GM12872 (cell line): ENCODE measurements around the gene TMEM219.

Experiments used
- TF ChIP-seq, protein P1 (sequence below): IDR thresholded peaks from 3 replicates; pipeline ENCODE4 v1.5.1; 2011; ENCODE audit warnings: low read depth, mild to moderate bottlenecking, low read length, moderate library complexity; ENCODE audit not compliant: insufficient read depth

Gene TMEM219

GRCh38 chr16:29995911-29996765 is 34.3 kb downstream of the TMEM219 start, which contains the start of gene INO80E:
Gene INO80E (plus strand): TSS chr16:29996241. CDS start chr16:29996311, 70 bp downstream.
- TF ChIP-seq, protein P1, sequence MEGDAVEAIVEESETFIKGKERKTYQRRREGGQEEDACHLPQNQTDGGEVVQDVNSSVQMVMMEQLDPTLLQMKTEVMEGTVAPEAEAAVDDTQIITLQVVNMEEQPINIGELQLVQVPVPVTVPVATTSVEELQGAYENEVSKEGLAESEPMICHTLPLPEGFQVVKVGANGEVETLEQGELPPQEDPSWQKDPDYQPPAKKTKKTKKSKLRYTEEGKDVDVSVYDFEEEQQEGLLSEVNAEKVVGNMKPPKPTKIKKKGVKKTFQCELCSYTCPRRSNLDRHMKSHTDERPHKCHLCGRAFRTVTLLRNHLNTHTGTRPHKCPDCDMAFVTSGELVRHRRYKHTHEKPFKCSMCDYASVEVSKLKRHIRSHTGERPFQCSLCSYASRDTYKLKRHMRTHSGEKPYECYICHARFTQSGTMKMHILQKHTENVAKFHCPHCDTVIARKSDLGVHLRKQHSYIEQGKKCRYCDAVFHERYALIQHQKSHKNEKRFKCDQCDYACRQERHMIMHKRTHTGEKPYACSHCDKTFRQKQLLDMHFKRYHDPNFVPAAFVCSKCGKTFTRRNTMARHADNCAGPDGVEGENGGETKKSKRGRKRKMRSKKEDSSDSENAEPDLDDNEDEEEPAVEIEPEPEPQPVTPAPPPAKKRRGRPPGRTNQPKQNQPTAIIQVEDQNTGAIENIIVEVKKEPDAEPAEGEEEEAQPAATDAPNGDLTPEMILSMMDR = no peak

DNA sequence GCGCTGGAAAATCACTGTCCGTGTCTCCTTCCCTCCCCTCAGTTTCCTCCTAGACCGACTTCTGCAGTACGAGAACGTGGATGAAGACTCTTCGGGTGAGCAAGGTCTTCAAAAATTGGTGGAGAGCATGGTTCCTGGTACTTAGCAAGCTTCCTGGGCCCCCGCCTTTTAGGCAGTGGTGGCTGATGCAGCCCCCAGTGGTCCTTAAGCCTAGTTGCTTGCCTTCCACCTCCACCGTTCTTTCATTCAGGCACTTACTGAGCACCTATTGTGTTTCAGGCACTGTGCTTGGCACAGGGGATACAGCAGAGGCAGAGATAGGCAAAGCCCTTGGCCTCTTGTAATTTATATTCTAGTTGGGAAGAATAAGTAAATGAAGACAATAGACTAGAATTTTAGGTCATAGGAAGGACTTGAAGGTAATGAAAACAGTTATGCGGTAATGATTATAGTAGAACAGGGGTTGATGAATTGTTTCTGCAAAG is 34.9 kb downstream of the TMEM219 start:
- TF ChIP-seq, protein P1 = 0 out of 3 replicates have a peak, but pooled peaks have one; percentile 14

DNA sequence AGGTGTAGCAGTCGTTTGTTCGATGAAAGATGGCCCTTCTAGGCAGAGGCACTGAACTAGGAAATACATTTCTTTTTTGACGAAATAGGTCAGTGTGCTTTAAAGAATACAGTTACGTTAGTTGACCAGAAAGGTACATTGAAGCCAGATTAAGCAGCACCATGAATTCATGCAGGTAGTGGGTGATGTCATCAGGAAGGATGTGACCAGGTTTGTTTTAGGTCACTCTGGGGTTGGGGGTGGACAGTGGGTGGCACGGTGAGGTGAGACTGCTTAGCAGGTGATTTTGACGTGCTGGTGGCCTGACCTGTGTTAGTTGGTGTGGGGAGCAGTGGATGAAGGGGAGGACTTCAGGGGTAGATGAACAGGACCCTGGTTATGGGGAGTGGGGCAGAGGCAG is 37.7 kb downstream of the TMEM219 start:
- TF ChIP-seq, protein P1 = no peak

GRCh38 chr16:30000735-30001631 is 39.1 kb downstream of the TMEM219 start:
- TF ChIP-seq, protein P1 = no peak

- TF ChIP-seq, protein P1 = no peak
These were observed 40.9 kb downstream of the TMEM219 start for GRCh38 chr16:30002614-30003346.

DNA sequence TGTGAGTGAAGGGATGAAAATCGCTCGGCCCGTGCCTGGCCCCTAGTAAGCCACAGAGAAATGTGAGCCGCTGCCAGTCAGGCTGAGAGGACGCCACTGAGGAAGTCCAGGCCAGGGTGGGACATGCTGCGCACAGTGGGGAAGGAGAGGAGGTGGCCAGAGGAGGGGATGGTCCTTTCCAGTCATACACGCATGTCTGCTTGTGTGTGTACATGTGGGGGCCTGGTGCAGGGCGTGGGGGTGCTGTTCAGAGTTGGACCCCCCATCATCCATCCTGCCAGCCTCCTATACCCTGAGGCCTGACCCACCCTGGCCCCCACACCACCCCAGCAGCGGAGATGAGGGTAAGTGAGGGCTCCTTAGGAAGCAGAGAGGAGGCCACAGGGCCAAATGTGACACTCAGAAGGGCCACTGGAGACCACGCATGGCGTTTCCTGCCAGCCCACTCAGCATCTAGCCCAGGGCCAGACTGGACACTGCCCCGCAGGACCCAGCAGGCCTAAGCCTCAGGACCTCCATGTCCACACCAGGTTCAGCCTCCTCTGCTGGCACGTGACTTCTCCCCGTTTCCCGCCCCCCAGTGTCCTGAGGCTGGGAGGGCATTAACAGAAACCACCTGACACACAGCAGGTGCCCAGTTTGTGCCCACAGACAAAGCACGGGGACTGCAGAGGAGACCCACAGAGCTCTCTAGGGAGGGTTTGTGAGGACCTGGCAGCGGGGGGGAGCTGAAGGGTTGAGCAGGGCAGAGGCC is 42.0 kb downstream of the TMEM219 start:
- TF ChIP-seq, protein P1 = no peak
